HepG2 (cell line): Measurements from ENCODE around the gene FAM167B. TPM values are rescaled to one million over a fixed set of nuclear protein-coding genes. Genes with fewer than 3 reads are reported as not detected.
A peak's percentile ranks its signal among the peaks of the same experiment; 100 is the strongest.

ENCODE experiments used
- ATM ChIP-seq: fragments of 450-650 bp; IDR thresholded peaks from 2 replicates; pipeline ENCODE4 v1.7.1; 2017; ENCODE audit warnings: mild to moderate bottlenecking, borderline replicate concordance
- DRAP1 ChIP-seq: IDR thresholded peaks from 2 replicates; pipeline ENCODE4 v1.6.1; 2016; ENCODE audit warnings: missing genetic modification reagents, missing compliant biosample characterization
- HNF4G ChIP-seq, 2 experiments: sonication (generic) in 1 of 2; formaldehyde crosslinking in 1 of 2; IDR thresholded peaks; 2 replicates each; pipeline versions ENCODE4 v1.4.0 to v1.6.1; 2011 to 2020; ENCODE audit warnings: borderline replicate concordance in 2 of 2, low read depth in 2 of 2, mild to moderate bottlenecking in 2 of 2, low read length in 1 of 2, missing genetic modification reagents in 1 of 2, moderate library complexity in 1 of 2
- KMT2B ChIP-seq: IDR thresholded peaks from 2 replicates; pipeline ENCODE4 v1.6.1; 2016; ENCODE audit warnings: missing genetic modification reagents, missing compliant biosample characterization
- NFRKB ChIP-seq: fragments of 450-650 bp; IDR thresholded peaks from 2 replicates; pipeline ENCODE4 v1.6.1; 2017
- RAD21 ChIP-seq: fragments of 450-650 bp; formaldehyde crosslinking; IDR thresholded peaks from 2 replicates; pipeline ENCODE4 v1.5.0; 2020; ENCODE audit warnings: mild to moderate bottlenecking
- RNF2 ChIP-seq: fragments of 450-650 bp; conservative IDR thresholded peaks from 2 replicates; pipeline ENCODE4 v1.6.1; 2016; ENCODE audit warnings: low read depth
- SALL2 ChIP-seq: sonication (generic); formaldehyde crosslinking; IDR thresholded peaks from 2 replicates; pipeline ENCODE4 v1.8.1; 2023; ENCODE audit warnings: mild to moderate bottlenecking, missing genetic modification reagents, inconsistent platforms
- TAF15 ChIP-seq: fragments of 200-400 bp; formaldehyde crosslinking; IDR thresholded peaks from one replicate; pipeline ENCODE4 v1.6.1; 2018; ENCODE audit warnings: mild to moderate bottlenecking, low read depth, low read length; ENCODE audit not compliant: poor library complexity, severe bottlenecking
- THAP8 ChIP-seq: sonication (generic); formaldehyde crosslinking; IDR thresholded peaks from 2 replicates; pipeline ENCODE4 v1.5.1; 2020; ENCODE audit warnings: missing genetic modification reagents, mild to moderate bottlenecking, borderline replicate concordance
- ZBTB8A ChIP-seq: sonication (generic); formaldehyde crosslinking; IDR thresholded peaks from 2 replicates; pipeline ENCODE4 v1.4.0; 2020; ENCODE audit warnings: mild to moderate bottlenecking, low read depth, missing genetic modification reagents, borderline replicate concordance
- ZIK1 ChIP-seq: sonication (generic); formaldehyde crosslinking; IDR thresholded peaks from 2 replicates; pipeline ENCODE4 v1.5.0; 2020; ENCODE audit warnings: mild to moderate bottlenecking, low read depth, missing genetic modification reagents, borderline replicate concordance
- ZNF225 ChIP-seq: sonication (generic); formaldehyde crosslinking; IDR thresholded peaks from 2 replicates; pipeline ENCODE4 v1.4.0; 2020; ENCODE audit warnings: mild to moderate bottlenecking, missing genetic modification reagents
- ZNF263 ChIP-seq: sonication (generic); formaldehyde crosslinking; IDR thresholded peaks from 2 replicates; pipeline ENCODE4 v1.4.0; 2020; ENCODE audit warnings: missing genetic modification reagents
- ZNF331 ChIP-seq: sonication (generic); formaldehyde crosslinking; IDR thresholded peaks from 2 replicates; pipeline ENCODE4 v1.4.0; 2020; ENCODE audit warnings: missing genetic modification reagents
- ZNF446 ChIP-seq: sonication (generic); formaldehyde crosslinking; IDR thresholded peaks from 2 replicates; pipeline ENCODE4 v1.5.0; 2020; ENCODE audit warnings: mild to moderate bottlenecking, missing genetic modification reagents
- ZNF530 ChIP-seq: sonication (generic); formaldehyde crosslinking; IDR thresholded peaks from 2 replicates; pipeline ENCODE4 v1.5.0; 2020; ENCODE audit warnings: low read depth, mild to moderate bottlenecking, missing genetic modification reagents
- ZNF546 ChIP-seq: sonication (generic); formaldehyde crosslinking; conservative IDR thresholded peaks from 2 replicates; pipeline ENCODE4 v1.8.1; 2023; ENCODE audit warnings: mild to moderate bottlenecking, missing genetic modification reagents
- ZNF547 ChIP-seq: sonication (generic); formaldehyde crosslinking; IDR thresholded peaks from 2 replicates; pipeline ENCODE4 v1.5.1; 2020; ENCODE audit warnings: mild to moderate bottlenecking, missing genetic modification reagents
- ZNF572 ChIP-seq: sonication (generic); formaldehyde crosslinking; IDR thresholded peaks from 2 replicates; pipeline ENCODE4 v1.5.1; 2020; ENCODE audit warnings: mild to moderate bottlenecking, missing genetic modification reagents
- ZNF619 ChIP-seq: sonication (generic); formaldehyde crosslinking; IDR thresholded peaks from 2 replicates; pipeline ENCODE4 v1.4.0; 2020; ENCODE audit warnings: mild to moderate bottlenecking, missing genetic modification reagents
- ZNF724P ChIP-seq: sonication (generic); formaldehyde crosslinking; IDR thresholded peaks from 2 replicates; pipeline ENCODE4 v1.8.0; 2022; ENCODE audit warnings: missing genetic modification reagents, borderline replicate concordance
- ZNF775 ChIP-seq: sonication (generic); formaldehyde crosslinking; IDR thresholded peaks from 2 replicates; pipeline ENCODE4 v1.4.0; 2020; ENCODE audit warnings: missing genetic modification reagents, mild to moderate bottlenecking, moderate library complexity, borderline replicate concordance
- ZNF790 ChIP-seq: sonication (generic); formaldehyde crosslinking; IDR thresholded peaks from 2 replicates; pipeline ENCODE4 v1.8.0; 2022; ENCODE audit warnings: missing genetic modification reagents, mild to moderate bottlenecking, borderline replicate concordance
- ZNF850 ChIP-seq: sonication (generic); formaldehyde crosslinking; conservative IDR thresholded peaks from 2 replicates; pipeline ENCODE4 v1.9.0; 2021; ENCODE audit warnings: mild to moderate bottlenecking, missing genetic modification reagents
- polyA plus RNA-seq, 8 experiments: library from polyadenylated mRNA; depleted of rRNA in 3 of 8; stranded (reverse) in 7 of 8; unstranded in 1 of 8; fragments of >200 nt; fragmentation: Illumina TruSeq in 4 of 8; extraction: Trizol in 4 of 8; gene quantifications; 2 replicates each; pipeline versions ENCODE4 v1.2.1 to v1.2.3, GENCODE V29; 2011 to 2016; ENCODE audit warnings: low read depth in 4 of 8, missing spikeins in 1 of 8, mixed read lengths in 1 of 8; ENCODE audit not compliant: insufficient read depth in 1 of 8
- total RNA-seq, 5 experiments: library from RNA; depleted of rRNA; stranded (reverse); fragments of >200 nt; fragmentation: Illumina TruSeq; extraction: Trizol; gene quantifications; 2 replicates each; pipeline ENCODE4 v1.2.3, GENCODE V29; 2016; ENCODE audit warnings: low read depth in 1 of 5
- TF ChIP-seq, protein P1 (sequence below): sonication (generic); formaldehyde crosslinking; IDR thresholded peaks from 2 replicates; pipeline ENCODE4 v1.8.1; 2022; ENCODE audit warnings: mild to moderate bottlenecking, missing genetic modification reagents
- TF ChIP-seq, protein P2 (sequence below): conservative IDR thresholded peaks from 2 replicates; pipeline ENCODE4 v1.6.1; 2018; ENCODE audit warnings: missing genetic modification reagents

The FAM167B gene
- total and polyA plus RNA-seq, 2 of the 13 experiments (the other 11 are each of a cell fraction or from before 2014, with no cell fraction given) = 0.15 to 0.70 TPM

DNA sequence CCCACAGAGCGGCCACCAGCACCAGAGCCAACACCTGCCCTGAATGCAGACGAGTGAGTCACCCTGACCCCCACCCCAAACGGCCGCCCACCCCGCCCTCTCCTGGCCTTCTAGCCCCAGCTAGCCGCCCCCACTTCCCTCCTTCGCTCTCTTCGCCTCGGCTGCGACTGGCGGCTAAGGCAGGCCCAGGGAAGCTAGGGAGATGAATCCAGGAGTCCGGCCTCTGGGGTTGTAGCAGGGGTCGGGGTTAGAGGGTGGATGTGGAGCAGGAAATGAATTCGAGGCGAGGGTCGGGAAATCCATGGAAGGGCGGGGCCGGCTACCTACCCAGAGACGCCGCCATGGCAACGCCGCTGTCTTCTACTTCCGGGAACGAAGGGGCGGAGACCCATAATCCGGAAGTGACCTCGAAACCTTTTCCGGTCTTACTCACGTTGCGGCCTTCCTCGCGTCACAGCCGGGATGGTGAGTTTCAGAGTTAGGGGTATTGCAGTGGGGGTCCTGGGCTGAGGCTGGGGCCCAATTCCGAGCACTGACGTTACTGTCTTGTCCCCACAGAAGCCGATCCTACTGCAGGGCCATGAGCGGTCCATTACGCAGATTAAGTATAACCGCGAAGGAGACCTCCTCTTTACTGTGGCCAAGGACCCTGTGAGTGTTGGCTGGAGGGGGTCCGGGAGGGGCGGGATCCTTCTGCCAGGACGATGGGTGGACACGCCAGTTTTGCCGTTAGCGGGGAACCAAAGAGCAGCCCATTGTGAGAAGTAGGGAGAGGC is 24.9 kb upstream of the FAM167B start, which contains the start of the genes EIF3I and TMEM234 (continued):
- TF ChIP-seq ZBTB8A (no peak), ZNF619 (peak; percentile 63; the same call in 1 of the 2 replicates), ZIK1 (CRISPR knock-in tag) (peak; percentile 44; the same call in 1 of the 2 replicates), DRAP1 (CRISPR knock-in tag) (0 out of 2 replicates have a peak, but pooled peaks have one; percentile 42), ATM (no peak), RNF2 (no peak), KMT2B (CRISPR knock-in tag) (peak; percentile 73; the same call in 1 of the 2 replicates), NFRKB (no peak), RAD21 (no peak), THAP8 (no peak), ZNF530 (CRISPR knock-in tag) (no peak), ZNF446 (CRISPR knock-in tag) (0 out of 2 replicates have a peak, but pooled peaks have one; percentile 21), ZNF572 (CRISPR knock-in tag) (no peak), ZNF263 (CRISPR knock-in tag) (no peak), SALL2 (CRISPR knock-in tag) (peak; percentile 78), ZNF547 (CRISPR knock-in tag) (0 out of 2 replicates have a peak, but pooled peaks have one; percentile 41), ZNF331 (no peak), ZNF225 (CRISPR knock-in tag) (peak; percentile 43; the same call in 1 of the 2 replicates), ZNF850 (peak; percentile 76; the same call in 1 of the 2 replicates), ZNF546 (0 out of 2 replicates have a peak, but pooled peaks have one; percentile 47), TAF15 (peak; percentile 34), ZNF724P (0 out of 2 replicates have a peak, but pooled peaks have one; percentile 47), HNF4G (IDR thresholded peaks at IDR 0.05; ENCODE audit: borderline replicate concordance, low read depth, low read length) (no peak), HNF4G (CRISPR knock-in tag; IDR thresholded peaks at IDR 0.05; ENCODE audit: borderline replicate concordance, low read depth) (no peak), ZNF775 (CRISPR knock-in tag) (no peak), ZNF790 (CRISPR knock-in tag) (no peak)
- TF ChIP-seq, protein P1, sequence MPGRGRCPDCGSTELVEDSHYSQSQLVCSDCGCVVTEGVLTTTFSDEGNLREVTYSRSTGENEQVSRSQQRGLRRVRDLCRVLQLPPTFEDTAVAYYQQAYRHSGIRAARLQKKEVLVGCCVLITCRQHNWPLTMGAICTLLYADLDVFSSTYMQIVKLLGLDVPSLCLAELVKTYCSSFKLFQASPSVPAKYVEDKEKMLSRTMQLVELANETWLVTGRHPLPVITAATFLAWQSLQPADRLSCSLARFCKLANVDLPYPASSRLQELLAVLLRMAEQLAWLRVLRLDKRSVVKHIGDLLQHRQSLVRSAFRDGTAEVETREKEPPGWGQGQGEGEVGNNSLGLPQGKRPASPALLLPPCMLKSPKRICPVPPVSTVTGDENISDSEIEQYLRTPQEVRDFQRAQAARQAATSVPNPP (CRISPR knock-in tag) = no peak
- TF ChIP-seq, protein P2, sequence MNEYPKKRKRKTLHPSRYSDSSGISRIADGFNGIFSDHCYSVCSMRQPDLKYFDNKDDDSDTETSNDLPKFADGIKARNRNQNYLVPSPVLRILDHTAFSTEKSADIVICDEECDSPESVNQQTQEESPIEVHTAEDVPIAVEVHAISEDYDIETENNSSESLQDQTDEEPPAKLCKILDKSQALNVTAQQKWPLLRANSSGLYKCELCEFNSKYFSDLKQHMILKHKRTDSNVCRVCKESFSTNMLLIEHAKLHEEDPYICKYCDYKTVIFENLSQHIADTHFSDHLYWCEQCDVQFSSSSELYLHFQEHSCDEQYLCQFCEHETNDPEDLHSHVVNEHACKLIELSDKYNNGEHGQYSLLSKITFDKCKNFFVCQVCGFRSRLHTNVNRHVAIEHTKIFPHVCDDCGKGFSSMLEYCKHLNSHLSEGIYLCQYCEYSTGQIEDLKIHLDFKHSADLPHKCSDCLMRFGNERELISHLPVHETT (CRISPR knock-in tag) = no peak
